Peyer's patch (tissue), 4 donors: Measurements from ENCODE around the gene ABCC8.

Experiments used
- CTCF ChIP-seq, 6 experiments: fragments of 450-650 bp in 4 of 6; fragments of 200-600 bp in 2 of 6; sonication (generic) in 1 of 6; IDR thresholded peaks; one replicate each; pipeline ENCODE4 v1.5.1; 2017 to 2019; ENCODE audit warnings: antibody characterized with exemption in 6 of 6, mild to moderate bottlenecking in 3 of 6, moderate library complexity in 1 of 6
- POLR2A ChIP-seq, 2 donors: fragments of 450-650 bp; IDR thresholded peaks; one replicate each; pipeline ENCODE4 v1.5.1; 2017; ENCODE audit warnings: antibody characterized with exemption in 2 of 2, mild to moderate bottlenecking in 2 of 2, moderate library complexity in 2 of 2

- TF ChIP-seq CTCF (IDR thresholded peaks at IDR 0.05) (no peak), POLR2A (IDR thresholded peaks at IDR 0.05) (no peak)
These were observed 72.5 kb downstream of the ABCC8 start for GRCh38 chr11:17403980-17404759.
